Germinal center (tissue), 1 donor: ENCODE results near the gene FGF19.

Experiments
- DNase-seq: peaks from one replicate; pipeline ENCODE4 v3.0.0; 2012; ENCODE audit warnings: mixed read lengths, low spot score

FGF19 gene

DNA sequence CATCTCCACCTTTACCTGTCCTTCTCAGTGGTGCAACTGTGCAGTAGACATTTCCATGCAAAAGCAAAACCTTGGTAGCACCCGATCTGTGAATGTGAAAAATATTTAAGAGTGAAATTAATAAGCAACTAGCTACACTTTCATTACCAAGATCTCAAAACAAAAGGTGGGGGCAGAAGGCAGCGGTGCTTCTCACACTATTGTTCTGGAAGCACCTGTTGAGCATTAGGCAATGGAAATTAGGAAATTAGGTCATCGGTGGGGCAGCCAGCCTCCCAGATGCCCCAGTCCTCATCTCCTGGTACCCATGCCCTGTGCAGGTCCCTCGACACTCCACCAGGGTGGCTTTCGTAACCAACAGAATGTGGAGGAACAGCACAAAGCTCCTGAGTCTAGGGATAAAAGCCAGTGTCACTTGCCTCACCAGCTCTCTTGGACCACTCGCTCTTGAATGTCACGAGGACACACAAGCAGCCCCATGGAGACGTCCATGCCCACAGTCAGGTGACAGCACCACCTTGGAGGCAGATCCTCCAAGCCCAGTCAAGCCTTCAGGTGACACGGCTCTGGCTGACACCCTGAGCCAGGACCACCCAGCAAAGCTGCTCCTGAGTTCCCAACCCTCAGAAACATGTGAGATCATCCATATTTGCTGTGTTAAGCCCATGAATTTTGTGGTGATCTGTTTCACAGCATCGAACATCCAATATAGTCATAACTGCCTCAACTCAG, 31.9 kb downstream of the FGF19 start:
- no peak for DNase-seq

DNA sequence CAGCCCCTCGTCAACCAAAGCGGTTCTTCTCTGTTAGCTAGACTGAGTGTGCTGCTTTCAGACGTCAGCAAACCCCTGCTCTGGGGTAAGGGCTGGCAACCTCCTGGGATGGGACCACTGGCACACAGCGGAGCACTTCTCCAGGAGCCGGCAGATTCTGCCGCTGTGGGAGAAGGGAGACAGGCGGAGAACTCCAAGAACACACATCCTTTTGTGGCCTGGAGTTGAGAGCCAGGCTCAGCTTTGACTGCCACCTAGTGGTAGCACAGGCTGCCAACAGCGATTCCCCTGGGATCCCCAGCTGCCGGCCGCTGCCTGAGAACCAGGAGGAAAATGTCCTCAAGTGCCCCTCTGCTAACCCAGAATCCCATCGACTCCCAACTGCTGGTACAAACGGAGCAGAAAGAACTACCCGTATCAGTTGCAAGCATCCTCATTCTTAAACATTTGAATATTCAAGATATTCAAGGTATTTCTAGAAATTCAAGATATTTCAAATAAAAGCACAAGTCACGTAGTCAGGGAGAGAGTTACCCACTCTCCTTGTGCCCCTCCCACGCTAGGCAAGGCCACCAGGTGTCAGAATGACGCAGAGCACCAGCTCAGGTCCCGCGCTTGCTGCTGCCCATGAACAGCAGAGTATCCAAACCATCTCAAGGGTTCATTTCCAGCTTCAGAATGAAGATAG, 33.5 kb downstream of the FGF19 start:
- peak; percentile 84 for DNase-seq

DNA sequence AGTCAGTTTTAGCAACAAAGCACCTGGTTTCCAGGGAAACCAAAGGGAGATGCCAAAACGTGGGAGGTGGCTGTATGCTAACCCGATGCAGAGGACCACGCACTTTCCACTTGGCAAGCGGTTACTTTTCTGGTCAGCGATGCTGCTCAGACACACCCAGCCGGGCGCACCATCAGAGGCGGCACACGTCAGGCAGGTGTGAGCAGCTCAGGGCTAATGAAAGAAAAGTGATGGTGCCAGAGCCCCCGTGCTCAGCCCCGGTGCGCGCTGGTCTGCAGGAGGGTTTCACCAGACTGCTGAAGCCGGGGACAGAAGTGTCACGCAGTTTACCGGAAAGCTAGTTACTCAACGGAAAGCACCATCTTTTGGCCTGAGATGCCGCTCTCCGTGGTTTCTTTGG, 34.3 kb downstream of the FGF19 start:
- no peak for DNase-seq

DNA sequence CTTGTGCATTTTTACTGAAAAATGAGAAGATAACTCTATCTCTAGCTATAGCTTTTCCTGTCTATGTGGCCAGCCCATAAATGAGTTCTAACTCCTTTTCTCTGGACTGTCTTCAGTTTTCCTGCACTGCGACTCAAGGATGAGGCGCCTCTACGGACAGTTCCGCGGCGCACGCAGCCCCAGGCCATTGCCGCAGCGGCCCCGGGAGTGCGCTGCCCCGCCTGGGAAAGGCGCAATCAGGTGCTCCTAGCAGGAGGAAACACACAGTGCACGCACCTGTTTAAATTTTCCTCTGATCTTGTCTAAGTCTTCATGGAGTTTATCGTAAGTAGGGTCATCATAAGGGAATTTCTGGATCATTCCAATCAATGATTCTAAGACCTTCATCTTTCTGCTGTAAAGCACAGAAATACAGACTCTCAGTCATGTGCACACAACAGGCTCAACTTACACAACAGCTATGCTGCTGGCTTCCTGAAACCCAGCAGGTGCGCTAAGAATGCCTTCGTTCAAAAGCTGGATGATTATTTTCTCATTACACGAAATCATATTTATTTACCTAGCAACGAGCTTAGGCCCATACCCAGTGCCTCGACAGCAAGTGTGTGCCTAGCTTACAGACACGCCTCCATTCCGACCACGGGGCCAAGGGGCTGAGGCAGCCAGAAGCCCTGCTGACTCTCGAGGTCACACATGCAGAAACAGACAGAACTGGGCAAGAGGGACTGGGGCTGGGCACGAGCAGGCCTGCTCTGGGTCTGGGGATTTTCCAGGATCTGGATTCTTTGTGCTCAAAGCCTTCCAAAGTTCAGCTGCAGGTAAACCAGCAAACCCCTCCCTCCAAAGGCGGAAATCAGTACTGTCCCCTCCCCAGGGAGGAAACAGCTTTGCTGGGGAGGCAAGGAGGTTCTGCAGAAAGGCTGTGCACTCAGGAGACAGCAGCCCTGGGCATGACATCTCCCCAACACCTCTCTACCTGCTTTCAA, 35.9 kb downstream of the FGF19 start:
- DNase-seq: no peak

DNA sequence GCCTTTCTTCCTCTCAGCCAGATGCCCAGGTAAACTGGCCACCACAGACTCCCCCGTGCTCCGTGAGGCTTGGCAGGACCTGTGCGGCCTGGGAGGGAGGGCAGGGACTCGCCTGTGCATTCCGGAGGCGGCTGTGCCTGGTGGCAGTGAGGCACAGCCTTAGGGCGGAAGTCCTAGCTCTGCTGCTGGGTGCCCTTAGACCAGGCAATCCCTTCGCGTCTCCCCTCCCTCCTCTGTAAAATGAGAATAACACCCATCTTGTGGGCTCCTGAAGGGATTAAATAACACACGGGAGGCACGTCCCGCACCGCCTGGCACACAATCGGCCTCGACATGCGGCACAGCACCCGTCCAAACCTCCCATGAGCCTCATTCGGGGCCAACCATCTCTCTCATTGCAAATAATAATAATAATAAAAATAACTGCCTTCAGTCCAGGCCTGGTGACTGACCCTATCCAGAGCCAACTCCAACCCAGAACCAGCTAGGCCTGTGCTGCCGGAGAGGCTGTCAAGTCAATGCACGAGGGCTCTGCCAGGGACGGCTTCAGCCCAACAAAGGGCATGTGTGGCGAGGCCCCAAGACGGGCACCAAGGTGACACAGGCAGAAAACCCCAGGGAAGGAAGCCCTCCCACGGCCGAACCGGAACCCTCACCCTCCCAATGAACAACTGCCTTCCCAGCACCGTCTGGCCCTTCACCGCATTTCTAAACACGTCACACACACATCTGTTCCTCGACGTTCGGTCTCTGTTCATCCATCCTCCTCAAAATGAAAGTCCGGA, 36.9 kb downstream of the FGF19 start:
- no peak for DNase-seq

DNA sequence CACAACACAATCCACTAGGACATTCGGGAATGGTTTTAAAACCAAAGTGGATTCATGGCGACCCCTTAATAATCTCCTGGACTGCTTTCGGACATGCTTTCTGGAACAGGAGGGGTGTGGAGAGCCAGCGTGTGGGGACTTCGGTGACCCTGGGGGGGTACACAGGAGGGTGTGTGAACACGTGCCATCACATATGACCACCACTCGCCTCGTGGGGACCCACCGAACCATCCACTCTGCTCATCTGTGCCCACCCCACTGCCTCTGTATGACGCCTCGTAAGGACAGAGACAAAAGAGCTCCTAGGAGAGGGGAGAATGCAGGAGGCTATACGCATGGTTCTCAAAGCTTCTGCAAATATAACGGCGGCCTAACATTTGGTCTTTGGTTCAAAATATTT, 37.6 kb downstream of the FGF19 start:
- no peak for DNase-seq

DNA sequence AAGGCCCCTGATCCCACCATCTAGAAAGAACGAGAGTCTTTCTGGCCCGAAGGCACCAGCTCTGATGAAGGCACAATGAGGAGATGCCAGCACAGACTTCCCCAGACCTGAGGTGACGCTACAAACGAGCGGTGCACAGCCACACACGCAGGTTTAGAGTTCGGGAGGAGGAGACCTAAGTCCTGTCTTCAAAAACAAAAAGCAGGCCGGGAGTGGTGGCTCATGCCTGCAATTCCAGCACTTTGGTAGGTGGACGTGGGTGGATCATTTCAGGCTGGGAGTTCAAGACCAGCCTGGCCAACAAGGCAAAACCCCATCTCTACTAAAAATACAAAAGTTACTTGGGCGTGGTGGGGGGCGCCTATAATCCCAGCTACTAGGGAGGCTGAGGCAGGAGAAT, 38.2 kb downstream of the FGF19 start:
- DNase-seq: no peak

DNA sequence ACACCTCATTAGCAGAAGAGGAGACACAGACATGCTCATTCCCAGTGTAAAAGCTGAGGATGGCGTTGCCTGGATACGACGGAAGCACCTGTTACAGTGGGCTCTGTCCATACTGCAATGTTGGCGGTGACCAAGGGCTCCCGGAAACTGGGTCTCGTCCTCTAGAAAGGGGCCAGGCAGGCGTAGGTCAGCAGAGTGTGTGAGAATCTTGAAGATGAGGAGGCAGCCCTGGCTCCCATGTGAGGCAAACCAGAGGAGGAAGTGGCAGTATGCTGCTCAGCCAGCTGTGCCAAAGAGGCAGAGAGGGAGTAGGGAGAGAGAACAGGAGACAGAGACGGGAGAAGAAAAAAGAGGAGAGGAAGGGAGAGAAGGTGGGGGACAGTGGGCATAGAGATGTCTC, 38.9 kb downstream of the FGF19 start:
- DNase-seq: no peak

DNA sequence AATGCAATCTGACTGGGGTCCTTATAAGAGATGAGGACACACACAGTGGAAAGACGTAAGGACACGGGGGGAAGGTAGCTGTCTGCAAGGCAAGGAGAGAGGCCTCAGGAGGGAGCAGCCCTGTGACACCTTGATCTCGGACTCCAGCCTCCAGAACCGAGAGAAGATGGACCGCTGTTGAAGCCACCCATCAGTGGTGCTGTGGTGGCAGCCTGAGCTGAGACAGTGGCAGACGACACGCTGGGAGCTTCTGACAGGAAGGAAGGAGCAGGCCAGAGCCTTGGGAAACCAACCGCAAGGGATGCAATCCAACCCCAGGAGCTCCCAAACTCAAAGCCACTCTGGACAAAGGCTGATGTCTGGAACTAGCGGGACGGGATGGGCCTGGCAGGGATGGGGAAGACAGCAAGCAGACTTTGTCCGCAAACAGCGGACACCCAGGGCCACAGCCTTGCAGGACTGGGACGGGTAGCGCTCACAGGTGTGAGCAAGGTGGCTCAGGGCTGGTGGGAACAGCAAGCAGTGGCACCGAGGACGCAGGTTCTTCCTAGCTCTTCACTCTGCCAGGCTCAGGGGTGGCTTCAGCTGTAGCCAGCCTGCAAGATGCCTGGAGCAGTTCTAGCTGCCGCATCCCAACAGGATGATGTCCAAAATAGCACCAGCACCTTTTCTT, 39.6 kb downstream of the FGF19 start:
- no peak for DNase-seq

DNA sequence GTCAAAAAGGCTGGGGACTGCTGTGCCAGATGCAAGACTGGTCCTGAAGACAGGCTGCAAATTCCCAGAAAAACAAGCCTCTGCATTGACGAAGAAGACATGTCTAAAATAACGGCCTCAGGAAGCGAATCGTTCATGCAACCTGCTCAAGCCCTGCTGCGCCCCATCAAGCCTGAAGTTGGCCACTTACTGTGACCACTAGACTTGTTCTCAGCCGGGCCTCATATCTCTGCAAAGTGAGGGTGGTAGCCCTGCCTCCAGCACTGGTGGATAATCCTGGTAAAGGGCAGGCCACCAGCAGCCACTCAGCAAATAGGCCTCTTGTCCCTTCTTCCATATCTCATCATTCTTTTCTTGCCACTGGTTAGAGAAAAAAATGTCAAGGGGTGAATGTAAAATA, 40.5 kb downstream of the FGF19 start:
- DNase-seq: no peak

DNA sequence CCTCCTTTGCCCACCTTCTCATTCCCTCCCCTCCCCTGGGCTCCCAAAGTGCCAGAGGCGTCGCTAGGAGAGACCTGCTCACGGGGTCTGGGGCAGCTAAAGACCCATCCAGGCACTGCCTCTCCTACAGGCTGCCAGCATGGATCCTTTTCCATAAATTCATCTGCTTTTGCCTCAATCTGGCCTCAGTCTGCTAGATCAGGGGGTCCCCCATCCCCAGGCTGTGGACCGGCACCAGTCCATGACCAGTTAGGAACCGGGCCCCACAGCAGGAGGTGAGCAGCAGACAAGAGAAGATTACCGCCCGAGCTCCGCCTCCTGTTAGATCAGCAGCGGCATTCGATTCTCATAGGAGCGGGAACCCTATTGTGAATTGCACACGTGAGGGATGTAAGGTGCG, 41.0 kb downstream of the FGF19 start:
- no peak for DNase-seq

DNA sequence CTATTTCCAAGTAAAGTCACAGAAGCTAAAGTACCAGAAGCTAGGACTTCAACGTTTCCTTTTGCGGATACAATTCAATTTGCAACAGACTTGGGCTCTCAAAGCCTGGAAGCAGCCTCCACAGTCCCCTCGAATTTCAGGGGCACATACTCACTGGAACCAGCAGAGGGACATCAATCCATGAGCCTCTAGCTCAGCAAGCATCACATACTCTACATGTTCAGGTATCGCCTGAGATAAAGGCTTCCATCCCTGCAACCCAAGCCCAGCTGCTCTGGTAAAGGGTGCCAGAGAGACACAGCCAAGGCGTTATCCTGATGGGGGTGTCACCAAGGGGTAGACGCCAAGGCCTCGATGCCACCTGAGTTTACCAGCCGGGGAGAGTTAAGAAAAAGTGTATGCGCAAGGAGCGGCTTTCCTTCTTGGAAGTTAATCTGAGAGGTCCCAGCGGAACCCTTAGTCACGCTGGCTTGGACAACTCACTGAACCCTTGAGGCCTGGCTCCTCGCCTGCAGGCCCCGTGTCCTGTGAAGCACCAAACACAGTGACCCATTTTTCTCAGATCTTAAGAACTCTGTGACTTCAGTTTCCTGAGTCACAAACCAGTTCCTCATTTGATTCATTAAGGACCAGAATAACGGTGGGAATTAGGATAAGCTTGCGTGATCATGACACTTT, 41.7 kb downstream of the FGF19 start:
- no peak for DNase-seq

DNA sequence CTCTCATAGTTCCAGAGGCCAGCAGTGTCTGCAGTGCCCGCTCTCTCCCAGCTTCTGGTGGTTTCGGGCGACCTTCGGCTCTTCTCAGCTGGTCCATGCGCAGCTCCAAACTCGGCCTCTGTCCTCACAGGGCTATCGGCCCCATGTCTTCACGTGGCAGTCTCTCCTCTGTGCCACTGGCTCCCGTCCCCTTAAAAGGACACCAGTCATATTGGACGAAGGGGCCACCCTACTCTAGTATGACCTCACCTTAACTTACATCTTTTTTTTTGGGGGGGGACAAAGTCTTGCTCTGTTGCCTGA, 42.5 kb downstream of the FGF19 start:
- no peak for DNase-seq

DNA sequence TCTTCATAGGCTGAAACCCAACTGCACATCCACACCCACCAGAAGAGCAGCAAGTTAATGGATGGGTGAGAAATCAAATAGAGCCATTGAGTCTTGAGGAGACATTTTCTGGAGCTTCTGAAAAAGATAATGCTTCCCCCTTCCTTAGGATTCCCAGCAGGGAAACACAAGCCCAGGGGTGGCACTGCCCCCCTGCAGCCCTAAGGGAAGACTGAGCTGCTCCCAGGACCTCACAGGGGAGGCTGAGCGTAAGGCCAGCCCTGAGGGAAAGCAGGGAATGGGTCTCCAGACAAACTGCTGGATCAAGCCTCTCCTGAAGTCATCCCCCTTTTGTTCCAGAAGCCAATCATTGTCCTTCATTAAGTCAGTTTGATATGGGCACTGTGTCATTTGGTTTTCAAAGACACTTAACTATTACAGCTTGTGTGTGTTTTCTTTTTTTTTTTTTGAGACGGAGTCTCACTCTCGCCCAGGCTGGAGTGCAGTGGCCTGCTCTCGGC, 43.8 kb downstream of the FGF19 start:
- DNase-seq: no peak

DNA sequence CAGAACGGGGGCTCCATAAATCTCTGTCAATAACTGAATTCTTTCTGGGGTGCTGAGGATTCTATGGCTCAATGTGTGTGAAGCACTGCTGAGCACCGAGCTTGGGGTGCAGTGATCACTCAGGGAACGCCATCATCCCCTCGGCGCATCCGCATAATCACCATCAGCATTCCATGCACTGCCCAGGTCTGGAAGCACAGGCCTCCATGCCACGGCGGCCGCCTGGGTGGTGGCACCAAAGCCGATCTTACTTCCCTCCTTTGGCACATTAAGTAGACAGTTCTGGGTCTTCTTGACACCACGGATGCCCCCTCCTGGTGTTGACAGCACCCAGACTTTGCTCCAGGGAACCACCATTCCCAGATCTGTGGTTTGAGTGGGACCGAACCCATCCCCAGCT, 44.2 kb downstream of the FGF19 start:
- DNase-seq: no peak

DNA sequence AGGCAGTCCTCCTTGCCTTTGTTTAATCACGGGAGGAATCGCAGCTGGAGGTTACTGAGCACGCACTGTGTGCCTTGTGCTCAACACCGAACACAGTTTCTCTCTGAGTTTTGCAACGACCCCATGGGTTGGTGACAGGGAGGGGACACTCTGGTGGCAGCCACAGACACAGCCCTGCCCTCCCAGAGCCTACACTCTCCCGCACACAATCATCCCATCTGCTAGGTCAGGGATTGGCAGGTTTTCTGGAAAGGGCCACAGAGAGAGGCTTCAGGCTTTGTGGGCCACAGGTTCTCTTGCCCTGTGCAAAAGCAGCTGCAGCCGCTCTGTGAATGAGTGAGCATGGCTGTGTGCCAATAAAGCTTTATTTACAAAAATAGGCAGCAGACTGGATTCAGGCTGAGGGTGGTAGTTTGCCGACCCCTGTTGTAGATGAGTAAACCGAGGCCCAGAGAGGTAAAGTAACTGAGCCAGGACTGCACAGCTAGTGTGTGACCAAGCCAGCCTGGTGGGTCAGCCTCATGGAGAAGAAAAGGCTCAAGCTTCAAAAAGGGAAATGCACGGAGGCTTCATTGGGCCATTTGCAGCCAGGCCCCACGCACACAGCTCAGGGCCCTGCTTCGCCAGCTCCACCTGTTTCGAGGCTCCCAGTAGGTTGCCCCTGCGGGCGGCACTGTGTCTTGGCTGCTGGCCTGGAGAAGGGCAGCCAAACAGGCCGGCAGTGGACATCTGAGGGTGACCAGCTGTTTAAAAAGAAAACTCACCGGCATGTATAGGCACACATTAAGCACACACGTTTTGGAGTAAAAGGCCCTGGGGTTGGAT, 45.0 kb downstream of the FGF19 start:
- no peak for DNase-seq

DNA sequence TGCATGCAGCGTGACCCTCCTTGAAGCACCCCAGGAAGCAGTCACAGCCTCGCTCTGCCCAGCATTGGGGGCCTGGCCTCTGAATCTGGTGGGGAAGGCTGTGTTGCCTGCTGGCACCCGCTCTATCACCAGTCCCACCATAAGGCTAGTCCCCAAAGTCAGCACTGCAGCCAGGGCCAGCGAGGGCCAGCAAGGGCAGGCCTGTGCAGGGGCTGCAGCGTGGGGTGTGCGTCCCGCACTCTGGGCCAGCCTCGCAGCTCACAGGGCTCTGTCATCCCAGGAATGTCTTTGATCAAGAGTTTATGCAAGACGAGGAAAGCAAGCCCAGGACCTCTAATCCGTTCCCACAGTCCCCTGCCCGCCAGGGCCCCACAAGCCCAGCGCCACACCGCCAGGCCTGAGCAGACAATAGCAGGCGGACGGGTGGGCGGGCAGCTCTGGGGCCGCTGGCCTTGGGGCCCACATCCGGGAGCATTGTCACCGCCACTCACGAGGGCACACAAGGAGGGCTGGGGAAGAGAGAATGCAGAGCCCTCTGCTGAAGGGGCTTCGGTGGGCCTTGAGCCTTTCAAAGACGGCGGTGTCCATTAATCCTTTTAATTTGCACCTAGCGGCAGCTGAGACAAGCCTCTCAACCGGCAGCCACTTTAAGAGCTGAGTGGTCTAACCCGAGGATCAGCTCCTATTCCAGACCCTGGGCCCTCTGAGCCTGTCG, 45.8 kb downstream of the FGF19 start:
- DNase-seq: no peak

DNA sequence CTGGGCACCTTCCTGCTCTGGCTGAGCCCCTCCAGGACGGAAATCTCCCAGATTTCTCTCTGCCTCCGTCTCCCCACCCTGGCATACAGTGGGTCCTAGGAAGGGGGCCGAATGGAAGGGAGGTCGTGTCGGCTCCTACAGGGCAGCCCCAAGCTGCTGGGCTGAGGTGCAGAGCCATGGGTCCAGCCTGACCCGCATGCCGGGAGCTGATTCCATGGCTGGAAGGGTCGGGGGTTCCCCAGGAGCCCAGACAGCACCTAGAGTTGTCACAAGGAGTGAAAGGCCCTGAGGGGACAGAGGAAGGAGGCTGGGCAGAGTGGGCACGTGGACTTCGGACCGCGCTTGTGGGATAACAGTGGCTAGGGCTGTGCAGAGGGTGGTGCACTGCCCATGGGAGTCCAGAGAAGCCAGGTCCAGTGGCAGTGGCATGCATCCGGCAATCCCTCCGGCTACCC, 46.3 kb downstream of the FGF19 start:
- DNase-seq: no peak
